COLO668 (cell line): ENCODE data around the gene HORMAD2.
"Not testable (repeated sequence)": the region's sequence is repeated elsewhere in the genome, so short reads cannot be mapped to it uniquely, and the experiment has no call there.

Experiments
- DNase-seq: peaks from one replicate; lab custom pipeline; 2025; ENCODE audit not compliant: unreplicated experiment; lab: John Stamatoyannopoulos, UW

The HORMAD2 gene

GRCh38 chr22:30054764-30055069 is 25.5 kb upstream of the HORMAD2 start:
- no peak for DNase-seq

- no peak for DNase-seq
These were observed 24.2 kb upstream of the HORMAD2 start for GRCh38 chr22:30056015-30056414.

GRCh38 chr22:30057375-30057774 is 22.9 kb upstream of the HORMAD2 start:
- no peak for DNase-seq

- not testable (repeated sequence) for DNase-seq
These were observed 20.8 kb upstream of the HORMAD2 start for GRCh38 chr22:30059346-30060020.

- DNase-seq, result not testable (repeated sequence)
These were observed 19.2 kb upstream of the HORMAD2 start for GRCh38 chr22:30061094-30061493.

GRCh38 chr22:30062259-30062658 is 18.0 kb upstream of the HORMAD2 start:
- no peak for DNase-seq

GRCh38 chr22:30062950-30063349 is 17.3 kb upstream of the HORMAD2 start:
- no peak for DNase-seq

- no peak for DNase-seq
These were observed 16.1 kb upstream of the HORMAD2 start for GRCh38 chr22:30064172-30064571.

- DNase-seq, result no peak
These were observed 6.5 kb upstream of the HORMAD2 start for GRCh38 chr22:30073743-30074142.

GRCh38 chr22:30074147-30074546 is 6.1 kb upstream of the HORMAD2 start:
- no peak for DNase-seq

- no peak for DNase-seq
These were observed 5.3 kb upstream of the HORMAD2 start for GRCh38 chr22:30074994-30075393.

- no peak for DNase-seq
These were observed 2.9 kb upstream of the HORMAD2 start for GRCh38 chr22:30077279-30077880.

GRCh38 chr22:30078320-30079311 is 1.6 kb upstream of the HORMAD2 start:
- no peak for DNase-seq

GRCh38 chr22:30080805-30081204 is 541 bp downstream of the HORMAD2 start:
- no peak for DNase-seq

- DNase-seq, result no peak
These were observed 6.2 kb downstream of the HORMAD2 start for GRCh38 chr22:30086496-30086895.

GRCh38 chr22:30087037-30087436 is 6.8 kb downstream of the HORMAD2 start:
- DNase-seq, result not testable (repeated sequence)

GRCh38 chr22:30087611-30088010 is 7.3 kb downstream of the HORMAD2 start:
- no peak for DNase-seq

- no peak for DNase-seq
These were observed 8.2 kb downstream of the HORMAD2 start for GRCh38 chr22:30088468-30088867.

- no peak for DNase-seq
These were observed 9.4 kb downstream of the HORMAD2 start for GRCh38 chr22:30089655-30089974.

GRCh38 chr22:30092686-30093085 is 12.4 kb downstream of the HORMAD2 start:
- no peak for DNase-seq

- no peak for DNase-seq
These were observed 14.5 kb downstream of the HORMAD2 start for GRCh38 chr22:30094804-30095203.

GRCh38 chr22:30097861-30098260 is 17.6 kb downstream of the HORMAD2 start:
- no peak for DNase-seq
